Hepatocyte (in vitro differentiated cells): ENCODE measurements around the gene RAI1.

ENCODE experiments used
- EZH2 ChIP-seq: fragments of 200-600 bp; sonication (generic); IDR thresholded peaks from 2 replicates; pipeline ENCODE4 v1.6.1; 2016; ENCODE audit warnings: antibody characterized with exemption, mild to moderate bottlenecking, borderline replicate concordance
- TF ChIP-seq, protein P1 (sequence below): fragments of 200-600 bp; sonication (generic); IDR thresholded peaks from 2 replicates; pipeline ENCODE4 v1.5.1; 2016; ENCODE audit warnings: antibody characterized with exemption, mild to moderate bottlenecking; ENCODE audit not compliant: poor library complexity

DNA sequence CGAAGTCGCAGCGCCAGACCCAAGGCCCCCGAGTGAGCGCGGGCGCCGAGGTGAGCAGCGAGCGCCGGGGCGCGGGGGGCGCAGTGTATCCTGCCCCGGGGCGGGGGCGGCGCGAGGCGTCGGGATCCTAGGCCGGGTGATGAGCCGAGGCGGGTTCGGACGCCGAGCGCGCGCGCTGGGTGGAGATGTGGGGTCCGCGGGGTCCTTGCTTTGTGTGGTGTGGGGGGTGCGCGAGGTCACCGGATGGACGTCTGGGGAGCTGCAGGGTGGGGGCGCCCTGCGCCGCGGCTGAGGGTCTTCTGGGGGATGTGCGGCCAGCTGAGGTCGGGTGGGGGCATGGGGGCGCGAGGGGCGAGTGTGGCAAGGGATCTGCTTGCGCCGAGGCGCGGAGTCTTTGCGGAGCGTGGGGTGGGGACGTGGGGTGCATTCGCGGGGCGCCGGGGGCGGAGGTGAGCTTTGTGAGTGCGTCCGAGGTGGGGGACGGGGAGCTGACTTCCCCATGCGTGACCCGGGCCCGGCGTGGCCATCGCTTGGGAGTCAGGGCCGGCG is 560 bp downstream of the RAI1 start:
- TF ChIP-seq, protein P1, sequence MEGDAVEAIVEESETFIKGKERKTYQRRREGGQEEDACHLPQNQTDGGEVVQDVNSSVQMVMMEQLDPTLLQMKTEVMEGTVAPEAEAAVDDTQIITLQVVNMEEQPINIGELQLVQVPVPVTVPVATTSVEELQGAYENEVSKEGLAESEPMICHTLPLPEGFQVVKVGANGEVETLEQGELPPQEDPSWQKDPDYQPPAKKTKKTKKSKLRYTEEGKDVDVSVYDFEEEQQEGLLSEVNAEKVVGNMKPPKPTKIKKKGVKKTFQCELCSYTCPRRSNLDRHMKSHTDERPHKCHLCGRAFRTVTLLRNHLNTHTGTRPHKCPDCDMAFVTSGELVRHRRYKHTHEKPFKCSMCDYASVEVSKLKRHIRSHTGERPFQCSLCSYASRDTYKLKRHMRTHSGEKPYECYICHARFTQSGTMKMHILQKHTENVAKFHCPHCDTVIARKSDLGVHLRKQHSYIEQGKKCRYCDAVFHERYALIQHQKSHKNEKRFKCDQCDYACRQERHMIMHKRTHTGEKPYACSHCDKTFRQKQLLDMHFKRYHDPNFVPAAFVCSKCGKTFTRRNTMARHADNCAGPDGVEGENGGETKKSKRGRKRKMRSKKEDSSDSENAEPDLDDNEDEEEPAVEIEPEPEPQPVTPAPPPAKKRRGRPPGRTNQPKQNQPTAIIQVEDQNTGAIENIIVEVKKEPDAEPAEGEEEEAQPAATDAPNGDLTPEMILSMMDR, result peak; percentile 22
- TF ChIP-seq EZH2, result no peak
